HG03342 (cell line): Measurements from ENCODE around the gene WDFY1.
"Not testable (repeated sequence)": the region's sequence is repeated elsewhere in the genome, so short reads cannot be mapped to it uniquely, and the experiment has no call there.

ENCODE experiments used
- ATAC-seq: cut with Tn5 transposase; IDR thresholded peaks from one replicate; pipeline ENCODE4 v1.9.1; 2021; ENCODE audit warnings: mild to moderate bottlenecking, moderate library complexity; ENCODE audit not compliant: unreplicated experiment

Gene WDFY1

GRCh38 chr2:223900066-223900465 is 45.1 kb downstream of the WDFY1 start:
- ATAC-seq = no peak

GRCh38 chr2:223897669-223898330 is 47.3 kb downstream of the WDFY1 start:
- ATAC-seq = no peak

- peak; percentile 64 for ATAC-seq
Measured at GRCh38 chr2:223896833-223897311, 48.3 kb downstream of the WDFY1 start.

GRCh38 chr2:223894968-223895367 is 50.2 kb downstream of the WDFY1 start:
- ATAC-seq = no peak

- no peak for ATAC-seq
Measured at GRCh38 chr2:223894009-223894408, 51.1 kb downstream of the WDFY1 start.

GRCh38 chr2:223890721-223891120 is 54.4 kb downstream of the WDFY1 start:
- ATAC-seq = no peak

GRCh38 chr2:223889229-223889628 is 55.9 kb downstream of the WDFY1 start:
- no peak for ATAC-seq

- ATAC-seq = no peak
Measured at GRCh38 chr2:223888251-223888650, 56.9 kb downstream of the WDFY1 start.

GRCh38 chr2:223887127-223887526 is 58.0 kb downstream of the WDFY1 start:
- no peak for ATAC-seq

GRCh38 chr2:223886726-223887125 is 58.4 kb downstream of the WDFY1 start:
- no peak for ATAC-seq

- ATAC-seq = peak; percentile 92
Measured at GRCh38 chr2:223884399-223884798, 60.7 kb downstream of the WDFY1 start.

GRCh38 chr2:223882715-223883114 is 62.4 kb downstream of the WDFY1 start:
- no peak for ATAC-seq

GRCh38 chr2:223880796-223881195 is 64.3 kb downstream of the WDFY1 start:
- no peak for ATAC-seq

GRCh38 chr2:223877721-223878410 is 67.3 kb downstream of the WDFY1 start:
- ATAC-seq = no peak

GRCh38 chr2:223873672-223874071 is 71.5 kb downstream of the WDFY1 start:
- no peak for ATAC-seq

- not testable (repeated sequence) for ATAC-seq
Measured at GRCh38 chr2:223872772-223873171, 72.4 kb downstream of the WDFY1 start.

- not testable (repeated sequence) for ATAC-seq
Measured at GRCh38 chr2:223871661-223872060, 73.5 kb downstream of the WDFY1 start.

GRCh38 chr2:223870840-223871611 is 74.1 kb downstream of the WDFY1 start:
- no peak for ATAC-seq

- no peak for ATAC-seq
Measured at GRCh38 chr2:223868005-223868404, 77.1 kb downstream of the WDFY1 start.

GRCh38 chr2:223865907-223866508 is 79.1 kb downstream of the WDFY1 start:
- peak; percentile 49 for ATAC-seq

GRCh38 chr2:223865124-223865523 is 80.0 kb downstream of the WDFY1 start:
- ATAC-seq = no peak
